HG03558 (cell line): ENCODE data around the gene SIVA1.
"Not testable (repeated sequence)": the region's sequence is repeated elsewhere in the genome, so short reads cannot be mapped to it uniquely, and the experiment has no call there.

Experiments used
- ATAC-seq: cut with Tn5 transposase; IDR thresholded peaks from one replicate; pipeline ENCODE4 v1.9.1; 2021; ENCODE audit warnings: moderate number of reproducible peaks; ENCODE audit not compliant: unreplicated experiment; ENCODE audit errors: extremely low read depth

The SIVA1 gene

DNA sequence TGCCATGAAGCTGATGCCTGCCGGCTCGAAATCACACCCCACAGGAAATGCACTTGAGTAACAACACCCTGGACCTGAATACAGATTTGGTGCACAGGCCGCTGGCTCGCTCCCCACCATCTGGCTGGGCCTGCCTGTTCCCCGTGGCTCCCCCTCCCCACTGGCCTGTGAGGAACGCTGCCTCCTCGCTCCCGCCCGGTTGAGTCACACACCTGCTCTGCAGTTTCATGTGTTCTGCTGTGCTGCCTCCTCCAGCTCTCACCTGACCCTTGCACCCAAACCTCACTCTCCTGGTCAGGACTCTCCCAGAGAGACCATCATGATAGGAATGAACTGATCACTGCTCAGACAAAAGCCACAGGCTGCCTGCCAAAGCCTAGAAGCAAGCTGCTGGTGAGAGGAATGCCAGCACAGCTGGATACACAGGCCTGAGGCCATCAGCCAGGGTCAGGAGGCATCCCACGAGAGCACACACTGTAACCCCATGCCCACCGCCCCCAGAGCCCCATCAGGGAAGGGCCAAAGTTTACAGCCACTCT, 3.8 kb upstream of the SIVA1 start:
- ATAC-seq, result no peak

- ATAC-seq, result no peak
Measured at GRCh38 chr14:104750056-104750752, 2.7 kb upstream of the SIVA1 start.

- ATAC-seq, result not testable (repeated sequence)
Measured at GRCh38 chr14:104750753-104751057, 2.2 kb upstream of the SIVA1 start.

GRCh38 chr14:104751539-104752422, 1.2 kb upstream of the SIVA1 start:
- no peak for ATAC-seq

GRCh38 chr14:104752423-104752734, 568 bp upstream of the SIVA1 start:
- peak; percentile 61 for ATAC-seq

GRCh38 chr14:104753528-104754212, 723 bp downstream of the SIVA1 start:
- no peak for ATAC-seq

- no peak for ATAC-seq
Measured at GRCh38 chr14:104754213-104754851, 1.4 kb downstream of the SIVA1 start.

GRCh38 chr14:104755621-104756020, 2.7 kb downstream of the SIVA1 start:
- ATAC-seq, result no peak

GRCh38 chr14:104756477-104757237, 3.7 kb downstream of the SIVA1 start:
- ATAC-seq, result no peak

DNA sequence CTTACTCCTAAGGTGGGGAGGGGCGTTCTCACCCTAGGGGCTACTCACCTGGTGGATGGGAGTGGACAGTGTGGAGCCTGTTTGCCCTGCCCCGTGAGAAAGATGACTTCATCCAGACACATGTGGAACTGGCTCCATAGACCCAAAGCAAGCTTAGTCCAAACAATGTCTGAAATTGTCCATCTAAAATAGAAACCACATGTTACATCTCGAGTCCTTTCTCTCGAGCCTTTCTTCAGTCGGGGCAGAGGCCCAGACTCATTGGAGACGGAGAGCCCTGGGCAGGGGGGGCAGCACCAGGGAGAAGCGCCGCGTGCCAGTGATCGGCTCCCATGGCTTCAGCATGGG, 4.3 kb downstream of the SIVA1 start:
- ATAC-seq, result no peak

DNA sequence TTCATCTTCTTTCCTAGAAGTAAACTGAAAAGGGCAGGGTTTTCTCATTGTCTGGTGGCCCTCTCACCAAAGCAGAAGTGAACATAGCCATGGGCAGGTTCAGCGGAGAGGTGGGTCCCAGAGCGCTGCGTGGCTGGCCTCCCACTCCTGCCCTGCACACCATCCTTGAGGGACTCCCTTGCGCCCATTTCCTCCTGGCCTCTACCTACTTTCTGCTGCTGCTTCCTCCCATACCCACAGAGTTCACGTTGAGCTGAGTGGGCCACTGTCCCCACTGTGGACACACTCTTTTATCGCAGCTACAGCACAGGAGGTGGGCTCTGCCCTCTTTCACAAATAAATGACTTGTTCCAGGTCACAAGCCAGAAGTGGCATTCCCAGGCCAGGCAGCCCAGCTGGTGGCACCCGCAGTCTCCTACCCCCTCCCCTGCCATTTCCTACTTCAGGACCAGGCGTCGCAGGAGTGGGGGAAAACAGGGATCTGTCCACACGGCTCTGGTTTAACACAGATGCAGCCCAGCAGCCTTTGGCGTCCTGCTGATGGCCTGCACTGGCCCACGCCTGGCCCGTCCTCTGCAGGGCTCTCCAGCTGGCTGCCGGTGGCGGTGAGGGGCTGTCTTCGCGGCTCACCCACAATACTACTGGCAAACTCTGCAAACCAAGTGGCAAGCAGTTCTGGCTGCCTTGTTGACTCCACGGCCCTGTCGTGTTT, 4.9 kb downstream of the SIVA1 start:
- no peak for ATAC-seq

DNA sequence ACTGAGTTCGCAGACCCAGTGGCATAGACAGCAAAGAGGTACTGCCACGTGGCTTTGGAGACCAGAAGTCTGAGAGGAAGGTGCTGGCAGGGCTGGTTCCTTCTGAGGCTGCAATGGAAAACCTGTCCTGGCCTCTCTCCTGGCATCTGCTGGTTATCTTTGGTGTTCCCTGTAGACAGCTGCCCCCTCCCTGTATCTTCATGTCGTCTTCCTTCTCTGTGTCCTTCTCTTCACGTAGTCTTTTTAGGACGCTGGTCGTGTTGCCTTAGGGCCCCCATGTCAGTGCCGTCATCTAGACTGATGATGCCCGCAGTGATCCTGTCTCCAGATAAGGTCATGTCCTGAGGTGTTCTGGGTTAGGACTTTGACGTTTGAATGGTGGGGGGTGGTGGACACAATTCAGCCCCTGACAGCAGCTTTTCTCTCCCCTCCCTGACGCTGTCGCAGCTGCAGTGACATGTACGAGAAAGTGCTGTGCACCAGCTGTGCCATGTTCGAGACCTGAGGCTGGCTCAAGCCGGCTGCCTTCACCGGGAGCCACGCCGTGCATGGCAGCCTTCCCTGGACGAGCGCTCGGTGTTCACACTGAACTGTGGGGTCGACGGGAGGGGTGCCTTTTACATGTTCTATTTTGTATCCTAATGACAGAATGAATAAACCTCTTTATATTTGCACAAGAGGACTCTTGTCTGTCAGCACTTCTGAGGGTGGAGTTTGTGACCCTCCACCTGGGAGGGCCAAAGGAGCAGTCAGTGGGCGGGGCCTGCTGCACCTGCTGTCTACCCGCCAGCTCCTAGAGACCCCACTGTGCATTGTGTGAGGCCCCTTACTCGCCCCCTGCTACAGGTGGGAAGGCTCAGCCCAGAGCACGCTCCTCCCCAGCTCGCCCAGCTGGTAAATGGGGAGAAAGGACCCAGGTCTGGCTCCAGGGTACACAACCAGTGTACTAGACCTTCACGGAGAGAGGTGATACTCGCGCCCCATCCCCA, 6.3 kb downstream of the SIVA1 start:
- ATAC-seq, result no peak

- ATAC-seq, result no peak
Measured at GRCh38 chr14:104765517-104765916, 12.6 kb downstream of the SIVA1 start.

DNA sequence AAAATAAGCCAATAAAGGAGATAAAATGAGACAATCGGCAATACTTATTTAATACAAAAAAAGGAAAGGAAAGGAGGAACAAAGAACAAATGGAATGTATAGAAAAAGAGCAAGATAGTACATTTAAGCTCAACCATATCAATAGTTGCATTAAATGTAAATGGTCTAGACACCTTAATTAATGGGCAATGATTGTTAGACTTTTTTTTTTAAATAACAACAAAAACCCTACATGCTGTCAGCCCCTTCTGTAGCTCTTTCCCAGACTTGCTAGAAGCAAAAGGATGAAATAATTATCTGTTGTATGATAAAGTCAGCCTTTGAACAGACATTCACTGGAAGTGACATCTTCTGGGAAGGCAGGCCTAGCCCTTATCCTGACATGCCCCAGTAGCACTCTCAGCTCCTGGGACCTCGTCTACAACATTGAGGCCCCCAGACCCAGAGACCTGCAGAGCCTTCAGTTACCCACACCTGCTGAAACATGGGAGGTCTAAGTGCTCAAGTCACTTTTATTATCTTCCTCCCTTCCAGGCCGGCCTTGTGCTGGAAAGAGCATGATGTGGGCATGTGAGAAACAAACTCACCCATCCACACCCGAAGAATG, 13.4 kb downstream of the SIVA1 start:
- ATAC-seq, result no peak

- no peak for ATAC-seq
Measured at GRCh38 chr14:104766863-104767633, 14.1 kb downstream of the SIVA1 start.

DNA sequence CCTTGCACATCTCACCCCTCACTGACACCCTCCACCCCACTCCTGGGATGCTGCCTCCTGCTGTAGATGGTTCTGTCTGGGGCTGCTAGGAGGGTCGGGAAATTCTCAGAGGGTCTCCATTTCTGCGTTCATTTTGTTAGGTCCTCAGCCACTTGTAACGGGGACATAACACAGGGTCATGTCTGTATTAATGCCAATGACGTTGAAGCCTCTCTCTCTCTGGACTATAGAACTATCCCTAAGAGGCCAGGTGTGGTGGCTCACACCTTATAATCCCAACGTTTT, 14.6 kb downstream of the SIVA1 start:
- ATAC-seq, result no peak
